ENCODE results near the gene CHN2. TPM values are rescaled to one million over a fixed set of nuclear protein-coding genes. Genes with fewer than 3 reads are reported as not detected.

CHN2 gene
- total and polyA plus RNA-seq, 8 donors: 2.8 to 8.9 (median 4.3) TPM

DNA sequence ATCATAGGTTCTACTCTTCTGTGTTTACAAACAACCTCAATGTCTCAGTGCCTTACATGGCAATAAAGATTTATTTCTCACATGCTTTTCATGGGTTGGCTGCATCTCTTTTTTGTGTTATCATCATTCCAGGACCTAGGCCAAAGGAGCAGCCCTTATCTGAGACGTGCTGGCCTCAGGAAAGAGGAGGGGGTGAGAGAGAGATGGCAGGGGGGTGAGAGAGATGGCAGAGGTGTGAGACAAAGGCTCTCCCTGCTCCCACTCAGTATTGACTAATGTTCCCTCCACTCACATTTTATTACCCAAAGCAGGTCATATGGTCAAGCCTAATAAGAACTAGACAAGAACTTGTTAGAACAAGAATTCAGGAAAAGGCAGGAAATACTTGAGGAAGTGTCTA, 249.0 kb downstream of the CHN2 start:
- H3K27me3 ChIP-seq: no peaks in the 10 kb centered on the region
- ATAC-seq: no peak
- TF ChIP-seq, protein P1, sequence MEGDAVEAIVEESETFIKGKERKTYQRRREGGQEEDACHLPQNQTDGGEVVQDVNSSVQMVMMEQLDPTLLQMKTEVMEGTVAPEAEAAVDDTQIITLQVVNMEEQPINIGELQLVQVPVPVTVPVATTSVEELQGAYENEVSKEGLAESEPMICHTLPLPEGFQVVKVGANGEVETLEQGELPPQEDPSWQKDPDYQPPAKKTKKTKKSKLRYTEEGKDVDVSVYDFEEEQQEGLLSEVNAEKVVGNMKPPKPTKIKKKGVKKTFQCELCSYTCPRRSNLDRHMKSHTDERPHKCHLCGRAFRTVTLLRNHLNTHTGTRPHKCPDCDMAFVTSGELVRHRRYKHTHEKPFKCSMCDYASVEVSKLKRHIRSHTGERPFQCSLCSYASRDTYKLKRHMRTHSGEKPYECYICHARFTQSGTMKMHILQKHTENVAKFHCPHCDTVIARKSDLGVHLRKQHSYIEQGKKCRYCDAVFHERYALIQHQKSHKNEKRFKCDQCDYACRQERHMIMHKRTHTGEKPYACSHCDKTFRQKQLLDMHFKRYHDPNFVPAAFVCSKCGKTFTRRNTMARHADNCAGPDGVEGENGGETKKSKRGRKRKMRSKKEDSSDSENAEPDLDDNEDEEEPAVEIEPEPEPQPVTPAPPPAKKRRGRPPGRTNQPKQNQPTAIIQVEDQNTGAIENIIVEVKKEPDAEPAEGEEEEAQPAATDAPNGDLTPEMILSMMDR (IDR thresholded peaks at IDR 0.05): no peak

GRCh38 chr7:29444267-29444666, 249.7 kb downstream of the CHN2 start:
- no peaks in the 10 kb centered on the region for H3K36me3 ChIP-seq
- H3K4me1 ChIP-seq: no peaks in the 10 kb centered on the region
- H3K4me3 ChIP-seq: no peak overlapping the region
- DNase-seq (no peak), ATAC-seq (no peak)
- H3K27ac ChIP-seq: no peak overlapping the region
- intact Hi-C loops (cut with DNase I): no loop called here
- TF ChIP-seq, protein P1 (IDR thresholded peaks at IDR 0.05): no peak
- H3K27me3 ChIP-seq: no peaks in the 10 kb centered on the region
- H3K9me3 ChIP-seq: no peaks in the 10 kb centered on the region

More for the DNA sequence above, 249.0 kb downstream of the CHN2 start:
- Histone ChIP-seq H3K4me1 (no peaks in the 10 kb centered on the region), H3K36me3 (no peaks in the 10 kb centered on the region), H3K27ac (no peak overlapping the region), H3K4me3 (no peak overlapping the region), H3K9me3 (no peaks in the 10 kb centered on the region)
- no peak for DNase-seq
- intact Hi-C loops (cut with DNase I): no loop called here

DNA sequence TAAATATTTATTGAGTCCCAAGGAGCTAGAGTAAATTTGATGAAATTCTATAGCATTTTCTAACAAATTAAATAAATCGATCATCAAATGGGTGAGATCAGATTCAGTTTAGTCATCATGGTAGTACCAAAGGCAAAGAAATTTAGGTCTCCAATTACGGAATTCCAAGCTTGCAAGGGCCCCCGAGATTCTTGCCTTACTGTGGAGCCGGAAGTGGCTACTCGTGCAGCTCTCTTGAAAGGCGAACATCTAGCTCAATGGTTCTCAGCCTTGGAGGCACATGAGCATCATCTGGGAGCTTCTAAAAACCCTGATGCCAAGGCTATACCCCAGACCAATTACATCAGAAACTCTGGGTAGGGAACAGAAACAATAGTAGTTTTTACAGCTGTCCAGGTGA, 251.2 kb downstream of the CHN2 start:
- H3K27ac ChIP-seq: no peak overlapping the region
- DNase-seq: no peak
- TF ChIP-seq, protein P1 (IDR thresholded peaks at IDR 0.05): no peak
- H3K4me3 ChIP-seq: no peak overlapping the region
- ATAC-seq: no peak
- H3K4me1 ChIP-seq: no peaks in the 10 kb centered on the region
- H3K9me3 ChIP-seq: no peaks in the 10 kb centered on the region
- no peaks in the 10 kb centered on the region for H3K36me3 ChIP-seq
- intact Hi-C loops (cut with DNase I): no loop called here
- no peaks in the 10 kb centered on the region for H3K27me3 ChIP-seq

DNA sequence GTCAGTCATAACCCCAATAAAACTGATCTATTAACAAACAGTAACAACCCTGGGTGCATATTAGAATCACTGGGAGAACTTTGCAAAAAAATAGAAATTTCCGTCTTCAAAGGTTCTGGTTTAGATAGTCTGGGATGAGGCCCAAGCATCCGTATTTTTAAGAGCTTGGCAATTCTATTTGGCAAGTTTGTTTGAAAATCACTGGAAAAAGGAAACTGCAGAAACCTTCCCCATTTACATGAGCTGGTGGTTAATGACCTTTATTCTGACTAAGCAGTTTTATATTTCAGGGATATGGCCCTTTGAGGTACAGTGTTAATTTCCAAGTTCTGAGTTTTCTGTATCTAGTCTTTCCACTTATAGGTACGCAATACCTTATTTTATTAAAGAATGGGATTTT, 253.3 kb downstream of the CHN2 start:
- no peaks in the 10 kb centered on the region for H3K4me1 ChIP-seq
- ATAC-seq (no peak), DNase-seq (no peak)
- intact Hi-C loops (cut with DNase I): no loop called here
- no peaks in the 10 kb centered on the region for H3K27me3 ChIP-seq
- H3K27ac ChIP-seq: no peak overlapping the region
- no peaks in the 10 kb centered on the region for H3K9me3 ChIP-seq
- no peak overlapping the region for H3K4me3 ChIP-seq
- H3K36me3 ChIP-seq: no peaks in the 10 kb centered on the region
- TF ChIP-seq, protein P1 (IDR thresholded peaks at IDR 0.05): no peak

- H3K27ac ChIP-seq: no peak overlapping the region
- no peaks in the 10 kb centered on the region for H3K36me3 ChIP-seq
- TF ChIP-seq, protein P1 (IDR thresholded peaks at IDR 0.05): no peak
- DNase-seq: no peak
- peak; percentile 14 for ATAC-seq
- intact Hi-C loops (cut with DNase I): no loop called here
- no peaks in the 10 kb centered on the region for H3K4me1 ChIP-seq
- no peak overlapping the region for H3K4me3 ChIP-seq
- H3K27me3 ChIP-seq: no peaks in the 10 kb centered on the region
- H3K9me3 ChIP-seq: no peaks in the 10 kb centered on the region
These were observed 255.1 kb downstream of the CHN2 start for GRCh38 chr7:29449569-29450260.
